Endodermal cell (in vitro differentiated cells): ENCODE data around the gene ARHGEF10L. TPM values are rescaled to one million over a fixed set of nuclear protein-coding genes. Genes with fewer than 3 reads are reported as not detected.

Experiments
- DNase-seq: peaks from one replicate; pipeline ENCODE4 v3.0.0-alpha.2; 2017
- H3K27ac ChIP-seq: 2 replicates; pipeline ENCODE4 v1.5.1; 2013; ENCODE audit warnings: mild to moderate bottlenecking, low read depth, low read length, moderate library complexity
- H3K27me3 ChIP-seq: 2 replicates; pipeline ENCODE4 v1.6.1; 2013; ENCODE audit warnings: mild to moderate bottlenecking, low read length, moderate library complexity; ENCODE audit not compliant: insufficient read depth, control insufficient read depth, poor library complexity, severe bottlenecking
- H3K36me3 ChIP-seq: 2 replicates; pipeline ENCODE4 v1.7.0; 2013; ENCODE audit warnings: mild to moderate bottlenecking, low read length, moderate library complexity; ENCODE audit not compliant: control insufficient read depth, insufficient read depth
- H3K4me1 ChIP-seq: one replicate; pipeline ENCODE4 v1.7.0; 2013; ENCODE audit warnings: low read length; ENCODE audit not compliant: control insufficient read depth, insufficient read depth
- H3K4me3 ChIP-seq: 2 replicates; pipeline ENCODE4 v1.5.1; 2013; ENCODE audit warnings: mild to moderate bottlenecking, low read length, moderate library complexity
- H3K9ac ChIP-seq: 2 replicates; pipeline ENCODE4 v1.6.1; 2013; ENCODE audit warnings: mild to moderate bottlenecking, low read length, moderate library complexity; ENCODE audit not compliant: poor library complexity, severe bottlenecking; ENCODE audit errors: extremely low read depth
- H3K9me3 ChIP-seq: 2 replicates; pipeline ENCODE4 v1.6.1; 2013; ENCODE audit warnings: mild to moderate bottlenecking, low read length, moderate library complexity; ENCODE audit not compliant: control insufficient read depth
- H3K27ac Mint-ChIP-seq: 2 replicates; pipeline ENCODE4 v1.8.0; 2020; ENCODE audit warnings: mixed read lengths
- H3K27me3 Mint-ChIP-seq: 2 replicates; pipeline ENCODE4 v1.8.0; 2021; ENCODE audit warnings: mild to moderate bottlenecking, mixed read lengths; ENCODE audit not compliant: insufficient read depth
- H3K36me3 Mint-ChIP-seq: 2 replicates; pipeline ENCODE4 v1.8.0; 2020; ENCODE audit warnings: low read depth, mixed read lengths
- H3K4me1 Mint-ChIP-seq: 2 replicates; pipeline ENCODE4 v1.8.0; 2020; ENCODE audit warnings: mixed read lengths
- H3K4me3 Mint-ChIP-seq: 2 replicates; pipeline ENCODE4 v1.8.0; 2020; ENCODE audit warnings: mild to moderate bottlenecking, moderate library complexity, mixed read lengths
- H3K9me3 Mint-ChIP-seq: 2 replicates; pipeline ENCODE4 v1.8.0; 2020; ENCODE audit warnings: mild to moderate bottlenecking, mixed read lengths
- WGBS, 2 experiments: methylation state at CpG; one replicate each; pipeline versions ENCODE4 v1.1.5 to v1.1.7; 2013; ENCODE audit warnings: missing lambda C conversion rate in 2 of 2, mixed read lengths in 1 of 2; ENCODE audit not compliant: insufficient coverage in 1 of 2, insufficient read length in 1 of 2; 5-methylcytosine and 5-hydroxymethylcytosine counted together
- total RNA-seq, 2 donors: library from RNA; stranded (reverse); fragmentation: NEBNext Ultra II Directional in 1 of 2; extraction: Animal tissue kit (Norgen Biotek cat#: 25700) in 1 of 2; gene quantifications; 2 replicates in 1 of 2; 3 replicates in 1 of 2; pipeline ENCODE4 v1.2.1, GENCODE V29; 2021
- TF ChIP-seq, protein P1 (sequence below): fragments of 200-600 bp; sonication (generic); conservative IDR thresholded peaks from 2 replicates; pipeline ENCODE4 v1.5.0; 2021; ENCODE audit warnings: antibody characterized with exemption, mild to moderate bottlenecking

The ARHGEF10L gene
- total RNA-seq, 2 donors from 2014 or later = 5.2 to 10.5 TPM

DNA sequence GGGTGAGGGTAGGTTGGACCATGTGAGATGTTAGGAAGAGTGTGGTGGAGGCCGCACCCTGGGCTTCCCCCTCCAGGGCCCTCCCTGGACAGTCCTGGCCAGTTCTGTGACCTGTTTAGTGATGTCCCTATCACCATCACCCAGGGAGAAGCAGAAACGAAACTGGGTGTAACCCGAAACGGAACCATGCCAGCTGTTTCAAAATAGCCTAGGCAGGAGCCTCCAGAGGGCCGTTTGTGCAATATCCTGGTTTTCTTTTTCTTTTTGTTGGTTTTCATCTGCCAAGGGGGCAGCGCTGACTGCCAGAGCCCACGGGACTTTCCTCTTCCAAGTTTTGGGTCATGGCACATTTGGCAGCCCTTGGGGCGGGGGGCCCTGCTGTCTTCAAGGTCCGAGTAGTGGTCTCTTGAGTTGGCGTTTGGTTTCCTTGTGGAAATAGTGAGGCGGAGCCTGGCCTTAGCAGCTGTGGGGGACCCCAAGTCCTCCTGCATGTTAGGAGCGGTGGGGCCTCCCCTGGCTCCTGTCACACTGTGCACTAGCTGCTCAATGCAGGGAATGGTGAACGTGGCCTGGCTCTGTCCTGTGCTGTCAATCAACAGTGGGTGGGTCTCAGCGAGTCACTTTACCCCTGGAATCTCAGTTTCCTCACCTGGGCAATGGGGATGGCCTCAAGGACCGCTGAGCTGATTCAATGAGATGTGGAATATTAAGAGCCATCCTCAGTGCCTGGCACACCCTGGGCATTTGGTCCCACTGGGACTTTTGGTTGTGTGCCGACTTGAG lies 90.7 kb downstream of the ARHGEF10L start:
- H3K9me3 ChIP-seq = no peaks in the 10 kb centered on the region
- H3K27me3 ChIP-seq = no peaks in the 10 kb centered on the region
- TF ChIP-seq, protein P1, sequence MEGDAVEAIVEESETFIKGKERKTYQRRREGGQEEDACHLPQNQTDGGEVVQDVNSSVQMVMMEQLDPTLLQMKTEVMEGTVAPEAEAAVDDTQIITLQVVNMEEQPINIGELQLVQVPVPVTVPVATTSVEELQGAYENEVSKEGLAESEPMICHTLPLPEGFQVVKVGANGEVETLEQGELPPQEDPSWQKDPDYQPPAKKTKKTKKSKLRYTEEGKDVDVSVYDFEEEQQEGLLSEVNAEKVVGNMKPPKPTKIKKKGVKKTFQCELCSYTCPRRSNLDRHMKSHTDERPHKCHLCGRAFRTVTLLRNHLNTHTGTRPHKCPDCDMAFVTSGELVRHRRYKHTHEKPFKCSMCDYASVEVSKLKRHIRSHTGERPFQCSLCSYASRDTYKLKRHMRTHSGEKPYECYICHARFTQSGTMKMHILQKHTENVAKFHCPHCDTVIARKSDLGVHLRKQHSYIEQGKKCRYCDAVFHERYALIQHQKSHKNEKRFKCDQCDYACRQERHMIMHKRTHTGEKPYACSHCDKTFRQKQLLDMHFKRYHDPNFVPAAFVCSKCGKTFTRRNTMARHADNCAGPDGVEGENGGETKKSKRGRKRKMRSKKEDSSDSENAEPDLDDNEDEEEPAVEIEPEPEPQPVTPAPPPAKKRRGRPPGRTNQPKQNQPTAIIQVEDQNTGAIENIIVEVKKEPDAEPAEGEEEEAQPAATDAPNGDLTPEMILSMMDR = no peak
- Mint-ChIP-seq H3K4me3 (no peak overlapping the region), H3K27ac (no peak overlapping the region), H3K4me1 (no peaks in the 10 kb centered on the region), H3K9me3 (no peaks in the 10 kb centered on the region), H3K27me3 (no peaks in the 10 kb centered on the region), H3K36me3 (no peaks in the 10 kb centered on the region)
- WGBS, 2 experiments = 93 to 95% methylated on average over 11 to 16 of the region's 16 CpGs
- H3K4me3 ChIP-seq = no peak overlapping the region
- H3K36me3 ChIP-seq = no peaks in the 10 kb centered on the region
- H3K27ac ChIP-seq = no peak overlapping the region
- H3K4me1 ChIP-seq = no peaks in the 10 kb centered on the region
- no peak for DNase-seq
- no peak overlapping the region for H3K9ac ChIP-seq

DNA sequence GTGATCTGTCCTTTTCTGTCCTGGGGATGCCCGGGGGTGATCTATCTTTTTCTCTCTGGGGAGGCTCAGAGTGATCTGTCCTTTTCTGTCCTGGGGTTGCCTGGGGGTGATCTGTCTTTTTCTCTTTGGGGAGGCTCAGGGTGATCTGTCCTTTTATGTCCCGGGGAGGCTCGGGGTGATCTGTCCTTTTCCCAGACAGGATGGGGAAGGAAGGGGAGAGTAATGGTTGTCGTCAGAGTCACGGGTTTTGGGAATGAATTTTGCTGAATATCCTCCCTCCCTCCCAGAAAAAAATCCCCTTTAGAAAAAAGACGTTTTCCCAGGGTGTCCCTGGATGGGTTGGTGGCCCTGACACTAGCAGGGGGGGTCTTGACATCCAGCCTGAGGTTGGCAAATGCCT lies 91.5 kb downstream of the ARHGEF10L start:
- TF ChIP-seq, protein P1 = no peak

DNA sequence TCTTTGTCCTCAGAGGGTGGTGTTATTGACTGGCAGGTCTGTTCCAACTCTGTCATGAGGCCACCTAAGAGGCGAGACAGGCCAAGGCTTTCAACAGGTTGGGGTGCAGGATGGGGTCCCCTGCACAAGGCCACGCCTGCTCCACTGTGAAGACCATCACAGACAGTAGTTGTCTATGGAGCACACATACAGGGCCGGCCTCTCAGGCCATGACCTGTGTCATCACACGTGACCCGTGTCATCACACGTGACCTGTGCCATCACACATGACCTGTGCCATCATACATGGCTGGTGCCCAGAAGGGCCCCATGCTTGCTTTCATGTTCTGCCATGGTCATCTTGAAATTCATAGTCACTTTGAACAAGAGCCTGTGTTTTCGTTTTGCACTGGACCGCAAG lies 91.9 kb downstream of the ARHGEF10L start:
- Mint-ChIP-seq H3K4me1 (no peaks in the 10 kb centered on the region), H3K4me3 (no peak overlapping the region), H3K27me3 (no peaks in the 10 kb centered on the region), H3K9me3 (no peaks in the 10 kb centered on the region), H3K27ac (no peak overlapping the region), H3K36me3 (no peaks in the 10 kb centered on the region)
- Histone ChIP-seq H3K4me3 (no peak overlapping the region), H3K4me1 (no peaks in the 10 kb centered on the region), H3K9me3 (no peaks in the 10 kb centered on the region), H3K27ac (no peak overlapping the region), H3K9ac (no peak overlapping the region), H3K36me3 (no peaks in the 10 kb centered on the region), H3K27me3 (no peaks in the 10 kb centered on the region)
- TF ChIP-seq, protein P1 = no peak
- WGBS, 2 experiments = 94 to 100% methylated on average over 8 of the region's 8 CpGs
- DNase-seq = no peak

More for the DNA sequence above, 91.5 kb downstream of the ARHGEF10L start:
- DNase-seq = no peak
- no peaks in the 10 kb centered on the region for H3K36me3 ChIP-seq
- WGBS, 2 experiments = 82% methylated on average over 2 of the region's 6 CpGs; no CpG with 5 or more reads in 1 of the 2 experiments
- H3K4me1 ChIP-seq = no peaks in the 10 kb centered on the region
- H3K27me3 Mint-ChIP-seq = no peaks in the 10 kb centered on the region
- no peak overlapping the region for H3K9ac ChIP-seq
- H3K27ac ChIP-seq = no peak overlapping the region
- H3K4me1 Mint-ChIP-seq = no peaks in the 10 kb centered on the region
- H3K9me3 Mint-ChIP-seq = no peaks in the 10 kb centered on the region
- H3K9me3 ChIP-seq = no peaks in the 10 kb centered on the region
- H3K27ac Mint-ChIP-seq = no peak overlapping the region
- H3K4me3 Mint-ChIP-seq = no peak overlapping the region
- no peaks in the 10 kb centered on the region for H3K36me3 Mint-ChIP-seq
- no peak overlapping the region for H3K4me3 ChIP-seq
- H3K27me3 ChIP-seq = no peaks in the 10 kb centered on the region
